SJCRH30 (cell line): ENCODE results near the gene SRPX. TPM values are rescaled to one million over a fixed set of nuclear protein-coding genes. Genes with fewer than 3 reads are reported as not detected.

Experiments
- DNase-seq, 2 experiments: peaks; one replicate each; pipeline ENCODE4 v3.0.0-alpha.2; 2015 to 2020
- H3K27ac ChIP-seq: fragments of 250-450 bp; sonication (Bioruptor Pico); 2 replicates; pipeline ENCODE4 v1.5.1; 2020; ENCODE audit warnings: mild to moderate bottlenecking, moderate library complexity
- H3K27me3 ChIP-seq: fragments of 250-450 bp; sonication (Bioruptor Pico); 2 replicates; pipeline ENCODE4 v1.5.1; 2020; ENCODE audit warnings: mild to moderate bottlenecking, moderate library complexity
- H3K36me3 ChIP-seq: fragments of 250-450 bp; sonication (Bioruptor Pico); 2 replicates; pipeline ENCODE4 v1.5.1; 2020; ENCODE audit warnings: mild to moderate bottlenecking, moderate library complexity
- H3K4me1 ChIP-seq: fragments of 250-450 bp; sonication (Bioruptor Pico); 2 replicates; pipeline ENCODE4 v1.5.1; 2020; ENCODE audit warnings: mild to moderate bottlenecking, moderate library complexity
- H3K4me3 ChIP-seq: fragments of 250-450 bp; sonication (Bioruptor Pico); 2 replicates; pipeline ENCODE4 v1.5.1; 2020; ENCODE audit warnings: mild to moderate bottlenecking, moderate library complexity
- H3K9me3 ChIP-seq: fragments of 250-450 bp; sonication (Bioruptor Pico); replicated peaks from 2 replicates; pipeline ENCODE4 v1.5.1; 2020; ENCODE audit warnings: mild to moderate bottlenecking, moderate library complexity
- total RNA-seq: library from RNA; depleted of rRNA; stranded (reverse); fragments of >200 nt; shearing (Covaris generic); gene quantifications from 2 replicates; pipeline ENCODE4 v1.2.3, GENCODE V29; 2014

SRPX gene
- total RNA-seq, 1 experiment from 2014 or later, result 10.2 TPM

- H3K4me1 ChIP-seq, result no peaks in the 10 kb centered on the region
Observed at GRCh38 chrX:38127961-38128360, 92.7 kb downstream of the SRPX start.

GRCh38 chrX:38126179-38126578 is 94.5 kb downstream of the SRPX start:
- H3K4me3 ChIP-seq, result no peak overlapping the region
- no peaks in the 10 kb centered on the region for H3K36me3 ChIP-seq
- H3K27ac ChIP-seq, result no peak overlapping the region
- H3K9me3 ChIP-seq, result no peaks in the 10 kb centered on the region
- no peaks in the 10 kb centered on the region for H3K4me1 ChIP-seq
- no peak for DNase-seq
- H3K27me3 ChIP-seq, result no peaks in the 10 kb centered on the region

More at GRCh38 chrX:38127961-38128360, 92.7 kb downstream of the SRPX start:
- Histone ChIP-seq H3K4me3 (no peak overlapping the region), H3K27me3 (no peaks in the 10 kb centered on the region), H3K27ac (no peak overlapping the region), H3K36me3 (no peaks in the 10 kb centered on the region), H3K9me3 (no peaks in the 10 kb centered on the region)
- no peak for DNase-seq

GRCh38 chrX:38124000-38124399 is 96.7 kb downstream of the SRPX start:
- no peak for DNase-seq
- Histone ChIP-seq H3K36me3 (no peaks in the 10 kb centered on the region), H3K4me3 (no peak overlapping the region), H3K27ac (no peak overlapping the region), H3K4me1 (no peaks in the 10 kb centered on the region), H3K27me3 (no peaks in the 10 kb centered on the region), H3K9me3 (no peaks in the 10 kb centered on the region)

GRCh38 chrX:38117485-38117884 is 103.2 kb downstream of the SRPX start:
- Histone ChIP-seq H3K4me1 (no peaks in the 10 kb centered on the region), H3K27ac (no peak overlapping the region), H3K4me3 (no peak overlapping the region), H3K27me3 (no peaks in the 10 kb centered on the region), H3K9me3 (no peaks in the 10 kb centered on the region), H3K36me3 (no peaks in the 10 kb centered on the region)
- peak; percentile 6 to 29 for DNase-seq

- H3K4me1 ChIP-seq, result no peaks in the 10 kb centered on the region
- no peaks in the 10 kb centered on the region for H3K36me3 ChIP-seq
- no peaks in the 10 kb centered on the region for H3K9me3 ChIP-seq
- no peaks in the 10 kb centered on the region for H3K27me3 ChIP-seq
- DNase-seq, result peak; percentile 1 to 9
- H3K4me3 ChIP-seq, result no peak overlapping the region
- no peak overlapping the region for H3K27ac ChIP-seq
Observed at GRCh38 chrX:38116706-38117105, 104.0 kb downstream of the SRPX start.

- no peak for DNase-seq
Observed at GRCh38 chrX:38112566-38112965, 108.1 kb downstream of the SRPX start.

GRCh38 chrX:38111196-38111595 is 109.5 kb downstream of the SRPX start:
- Histone ChIP-seq H3K9me3 (no peaks in the 10 kb centered on the region), H3K27ac (no peak overlapping the region), H3K4me3 (no peak overlapping the region), H3K4me1 (no peaks in the 10 kb centered on the region), H3K36me3 (no peaks in the 10 kb centered on the region), H3K27me3 (no peaks in the 10 kb centered on the region)
- no peak for DNase-seq

More at GRCh38 chrX:38112566-38112965, 108.1 kb downstream of the SRPX start:
- no peaks in the 10 kb centered on the region for H3K4me1 ChIP-seq
- H3K4me3 ChIP-seq, result no peak overlapping the region
- no peaks in the 10 kb centered on the region for H3K36me3 ChIP-seq
- H3K27ac ChIP-seq, result no peak overlapping the region
- no peaks in the 10 kb centered on the region for H3K27me3 ChIP-seq
- H3K9me3 ChIP-seq, result no peaks in the 10 kb centered on the region

GRCh38 chrX:38110231-38110630 is 110.4 kb downstream of the SRPX start:
- H3K4me1 ChIP-seq, result no peaks in the 10 kb centered on the region
- H3K27me3 ChIP-seq, result no peaks in the 10 kb centered on the region
- no peak overlapping the region for H3K27ac ChIP-seq
- DNase-seq, result no peak
- no peak overlapping the region for H3K4me3 ChIP-seq
- no peaks in the 10 kb centered on the region for H3K36me3 ChIP-seq
- no peaks in the 10 kb centered on the region for H3K9me3 ChIP-seq

- no peaks in the 10 kb centered on the region for H3K36me3 ChIP-seq
- no peaks in the 10 kb centered on the region for H3K4me1 ChIP-seq
- no peak overlapping the region for H3K4me3 ChIP-seq
- H3K27me3 ChIP-seq, result no peaks in the 10 kb centered on the region
- no peak overlapping the region for H3K27ac ChIP-seq
- no peak for DNase-seq
- no peaks in the 10 kb centered on the region for H3K9me3 ChIP-seq
Observed at GRCh38 chrX:38109042-38109898, 111.4 kb downstream of the SRPX start.

GRCh38 chrX:38108364-38108763 is 112.3 kb downstream of the SRPX start:
- no peaks in the 10 kb centered on the region for H3K27me3 ChIP-seq
- H3K27ac ChIP-seq, result no peak overlapping the region
- H3K9me3 ChIP-seq, result no peaks in the 10 kb centered on the region
- no peaks in the 10 kb centered on the region for H3K4me1 ChIP-seq
- no peak overlapping the region for H3K4me3 ChIP-seq
- H3K36me3 ChIP-seq, result no peaks in the 10 kb centered on the region
- no peak for DNase-seq

GRCh38 chrX:38106991-38107655 is 113.5 kb downstream of the SRPX start:
- H3K27me3 ChIP-seq, result no peaks in the 10 kb centered on the region
- H3K4me1 ChIP-seq, result no peaks in the 10 kb centered on the region
- no peak for DNase-seq
- no peaks in the 10 kb centered on the region for H3K9me3 ChIP-seq
- H3K36me3 ChIP-seq, result no peaks in the 10 kb centered on the region
- no peak overlapping the region for H3K27ac ChIP-seq
- H3K4me3 ChIP-seq, result no peak overlapping the region

GRCh38 chrX:38105216-38105725 is 115.4 kb downstream of the SRPX start:
- Histone ChIP-seq H3K36me3 (no peaks in the 10 kb centered on the region), H3K4me1 (no peaks in the 10 kb centered on the region), H3K9me3 (no peaks in the 10 kb centered on the region), H3K27ac (no peak overlapping the region), H3K27me3 (no peaks in the 10 kb centered on the region), H3K4me3 (no peak overlapping the region)
- no peak for DNase-seq

- no peaks in the 10 kb centered on the region for H3K4me1 ChIP-seq
- H3K27ac ChIP-seq, result no peak overlapping the region
- no peaks in the 10 kb centered on the region for H3K27me3 ChIP-seq
- H3K36me3 ChIP-seq, result no peaks in the 10 kb centered on the region
- H3K9me3 ChIP-seq, result no peaks in the 10 kb centered on the region
- H3K4me3 ChIP-seq, result no peak overlapping the region
- no peak for DNase-seq
Observed at GRCh38 chrX:38103857-38104812, 116.5 kb downstream of the SRPX start.

GRCh38 chrX:38102875-38103274 is 117.8 kb downstream of the SRPX start:
- H3K4me3 ChIP-seq, result no peak overlapping the region
- no peaks in the 10 kb centered on the region for H3K36me3 ChIP-seq
- H3K27ac ChIP-seq, result no peak overlapping the region
- H3K27me3 ChIP-seq, result no peaks in the 10 kb centered on the region
- no peaks in the 10 kb centered on the region for H3K9me3 ChIP-seq
- DNase-seq, result no peak
- no peaks in the 10 kb centered on the region for H3K4me1 ChIP-seq
